GM12878 (cell line): ENCODE data around the gene IFI27L2. TPM values are rescaled to one million over a fixed set of nuclear protein-coding genes. Genes with fewer than 3 reads are reported as not detected.

Source experiments
- CBFB ChIP-seq: IDR thresholded peaks from 2 replicates; pipeline ENCODE4 v1.6.1; 2016; ENCODE audit warnings: antibody characterized with exemption, low read depth
- GABPA ChIP-seq: IDR thresholded peaks from 2 replicates; pipeline ENCODE4 v1.6.1; 2014; ENCODE audit warnings: antibody characterized with exemption, low read depth, mild to moderate bottlenecking, inconsistent platforms
- HDAC2 ChIP-seq: fragments of 200-600 bp; sonication (generic); IDR thresholded peaks from 2 replicates; pipeline ENCODE4 v1.6.1; 2017
- HDGF ChIP-seq: fragments of 450-650 bp; IDR thresholded peaks from 2 replicates; pipeline ENCODE4 v1.6.1; 2016; ENCODE audit warnings: antibody characterized with exemption
- MTA2 ChIP-seq: fragments of 450-650 bp; IDR thresholded peaks from 2 replicates; pipeline ENCODE4 v1.6.1; 2016; ENCODE audit warnings: low read depth, mild to moderate bottlenecking, moderate library complexity
- NFYA ChIP-seq: IDR thresholded peaks from 2 replicates; pipeline ENCODE4 v1.6.1; 2011; ENCODE audit warnings: low read depth, mild to moderate bottlenecking, low read length, improper control_type of control experiment, borderline replicate concordance
- NR2C1 ChIP-seq: fragments of 450-650 bp; IDR thresholded peaks from 2 replicates; pipeline ENCODE4 v1.6.1; 2017; ENCODE audit warnings: antibody characterized with exemption, mild to moderate bottlenecking, moderate library complexity
- RBBP5 ChIP-seq: fragments of 200-600 bp; sonication (generic); conservative IDR thresholded peaks from 2 replicates; pipeline ENCODE4 v1.6.1; 2016
- USF2 ChIP-seq: IDR thresholded peaks from 2 replicates; pipeline ENCODE4 v1.6.1; 2011; ENCODE audit warnings: low read depth, low read length, improper control_type of control experiment, borderline replicate concordance
- polyA plus RNA-seq, 11 experiments: library from polyadenylated mRNA; depleted of rRNA in 4 of 11; unstranded in 6 of 11; stranded (reverse) in 5 of 11; fragments of >200 nt; fragmentation: Nextera tagmentation in 4 of 11; fragmentation: Illumina TruSeq in 1 of 11; extraction: Ambion mirVana in 4 of 11; extraction: Trizol in 1 of 11; gene quantifications; 1 replicate in 1 of 11; 2 replicates in 10 of 11; pipeline versions ENCODE4 v1.2.1 to v1.2.3, GENCODE V29; 2011 to 2016; ENCODE audit warnings: inconsistent platforms in 2 of 11, missing spikeins in 2 of 11, low read depth in 1 of 11
- total RNA-seq, 4 experiments: library from RNA; depleted of rRNA in 3 of 4; stranded (reverse); fragments of >200 nt in 3 of 4; fragmentation: Illumina TruSeq in 1 of 4; extraction: Trizol in 1 of 4; gene quantifications; 2 replicates each; pipeline versions ENCODE4 v1.2.1 to v1.2.3, GENCODE V29; 2013 to 2021
- TF ChIP-seq, protein P1 (sequence below): fragments of 450-650 bp; formaldehyde crosslinking; IDR thresholded peaks from 2 replicates; pipeline ENCODE4 v1.4.0; 2022; ENCODE audit warnings: mild to moderate bottlenecking, moderate library complexity

Gene IFI27L2
- total and polyA plus RNA-seq, 10 of the 15 experiments (the other 5 are each of a cell fraction or from before 2014, with no cell fraction given) = 26.6 to 134 (median 60.3) TPM

DNA sequence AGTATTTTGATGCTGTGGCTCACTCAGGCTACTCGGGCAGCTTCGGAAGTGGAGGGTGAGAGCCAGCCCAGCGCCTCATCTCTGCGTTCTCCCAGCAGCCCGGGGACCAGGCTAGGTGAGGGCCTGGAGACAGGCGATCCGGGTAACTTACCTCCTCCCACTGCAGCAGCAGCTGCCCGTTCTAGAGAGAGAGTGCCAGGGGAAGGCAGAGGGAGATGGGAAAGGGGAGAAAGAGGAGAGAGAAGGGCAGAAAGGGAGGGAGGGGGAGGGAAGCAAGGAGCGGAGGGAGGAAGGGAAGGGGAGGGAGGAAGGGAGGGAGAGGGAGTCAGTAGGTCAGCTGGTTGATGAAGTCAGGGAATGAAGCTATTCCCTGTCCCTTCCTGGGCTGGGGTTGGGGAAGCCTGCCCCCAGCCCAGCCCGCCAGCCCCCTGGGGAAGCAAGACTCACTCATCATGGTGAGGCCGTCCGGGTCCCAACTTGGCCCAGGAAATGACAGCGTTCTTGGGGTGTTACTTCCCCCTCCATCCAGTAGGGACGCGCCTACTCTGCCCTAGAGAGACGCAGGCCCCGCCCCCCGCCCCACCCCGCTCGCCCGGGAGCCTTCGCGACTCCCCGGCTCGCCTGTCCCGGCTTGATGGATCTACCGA, at the start of gene IFI27L2 (continued):
- TF ChIP-seq USF2 = no peak
- no peak for TF ChIP-seq NR2C1
- 0 out of 2 replicates have a peak, but pooled peaks have one; percentile 17 for TF ChIP-seq HDGF
- TF ChIP-seq HDAC2 = no peak
- TF ChIP-seq, protein P1, sequence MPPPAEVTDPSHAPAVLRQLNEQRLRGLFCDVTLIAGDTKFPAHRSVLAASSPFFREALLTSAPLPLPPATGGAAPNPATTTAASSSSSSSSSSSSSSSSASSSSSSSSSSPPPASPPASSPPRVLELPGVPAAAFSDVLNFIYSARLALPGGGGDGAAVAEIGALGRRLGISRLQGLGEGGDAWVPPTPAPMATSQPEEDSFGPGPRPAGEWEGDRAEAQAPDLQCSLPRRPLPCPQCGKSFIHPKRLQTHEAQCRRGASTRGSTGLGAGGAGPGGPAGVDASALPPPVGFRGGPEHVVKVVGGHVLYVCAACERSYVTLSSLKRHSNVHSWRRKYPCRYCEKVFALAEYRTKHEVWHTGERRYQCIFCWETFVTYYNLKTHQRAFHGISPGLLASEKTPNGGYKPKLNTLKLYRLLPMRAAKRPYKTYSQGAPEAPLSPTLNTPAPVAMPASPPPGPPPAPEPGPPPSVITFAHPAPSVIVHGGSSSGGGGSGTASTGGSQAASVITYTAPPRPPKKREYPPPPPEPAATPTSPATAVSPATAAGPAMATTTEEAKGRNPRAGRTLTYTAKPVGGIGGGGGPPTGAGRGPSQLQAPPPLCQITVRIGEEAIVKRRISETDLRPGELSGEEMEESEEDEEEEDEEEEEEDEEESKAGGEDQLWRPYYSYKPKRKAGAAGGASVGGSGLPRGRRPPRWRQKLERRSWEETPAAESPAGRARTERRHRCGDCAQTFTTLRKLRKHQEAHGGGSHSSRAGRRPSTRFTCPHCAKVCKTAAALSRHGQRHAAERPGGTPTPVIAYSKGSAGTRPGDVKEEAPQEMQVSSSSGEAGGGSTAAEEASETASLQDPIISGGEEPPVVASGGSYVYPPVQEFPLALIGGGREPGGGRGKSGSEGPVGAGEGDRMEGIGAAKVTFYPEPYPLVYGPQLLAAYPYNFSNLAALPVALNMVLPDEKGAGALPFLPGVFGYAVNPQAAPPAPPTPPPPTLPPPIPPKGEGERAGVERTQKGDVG = no peak
- no peak for TF ChIP-seq NFYA
- TF ChIP-seq MTA2 = 0 out of 2 replicates have a peak, but pooled peaks have one; percentile 15
- TF ChIP-seq GABPA = 0 out of 2 replicates have a peak, but pooled peaks have one; percentile 36
- TF ChIP-seq RBBP5 = no peak
- TF ChIP-seq CBFB = no peak
